GM18867 (cell line): ENCODE data around the gene SYTL5.

Experiments used
- ATAC-seq: cut with Tn5 transposase; IDR thresholded peaks from one replicate; pipeline ENCODE4 v1.9.1; 2021; ENCODE audit warnings: mild to moderate bottlenecking, moderate library complexity; ENCODE audit not compliant: unreplicated experiment

Gene SYTL5

GRCh38 chrX:38018766-38019425, 12.5 kb downstream of the SYTL5 start:
- no peak for ATAC-seq

- no peak for ATAC-seq
Observed at GRCh38 chrX:38028300-38028699, 21.9 kb downstream of the SYTL5 start.

GRCh38 chrX:38036466-38036865, 30.1 kb downstream of the SYTL5 start:
- no peak for ATAC-seq

GRCh38 chrX:38038501-38038900, 32.1 kb downstream of the SYTL5 start:
- ATAC-seq = no peak

- no peak for ATAC-seq
Observed at GRCh38 chrX:38041237-38041636, 34.9 kb downstream of the SYTL5 start.

GRCh38 chrX:38044701-38045100, 38.3 kb downstream of the SYTL5 start:
- ATAC-seq = no peak

- no peak for ATAC-seq
Observed at GRCh38 chrX:38045538-38046096, 39.3 kb downstream of the SYTL5 start.

- ATAC-seq = no peak
Observed at GRCh38 chrX:38048886-38049285, 42.5 kb downstream of the SYTL5 start.

GRCh38 chrX:38050806-38051205, 44.5 kb downstream of the SYTL5 start:
- ATAC-seq = no peak

GRCh38 chrX:38052096-38052495, 45.7 kb downstream of the SYTL5 start:
- no peak for ATAC-seq

GRCh38 chrX:38055170-38055847, 49.0 kb downstream of the SYTL5 start:
- ATAC-seq = peak; percentile 61

GRCh38 chrX:38060331-38060878, 54.1 kb downstream of the SYTL5 start:
- ATAC-seq = no peak

- ATAC-seq = no peak
Observed at GRCh38 chrX:38061335-38061734, 55.0 kb downstream of the SYTL5 start.

GRCh38 chrX:38066934-38067333, 60.6 kb downstream of the SYTL5 start:
- no peak for ATAC-seq

GRCh38 chrX:38069273-38069672, 62.9 kb downstream of the SYTL5 start:
- no peak for ATAC-seq

GRCh38 chrX:38069991-38070390, 63.6 kb downstream of the SYTL5 start:
- no peak for ATAC-seq

- ATAC-seq = no peak
Observed at GRCh38 chrX:38079463-38079862, 73.1 kb downstream of the SYTL5 start.

- no peak for ATAC-seq
Observed at GRCh38 chrX:38080808-38081207, 74.5 kb downstream of the SYTL5 start.

- no peak for ATAC-seq
Observed at GRCh38 chrX:38081909-38082308, 75.6 kb downstream of the SYTL5 start.

- ATAC-seq = no peak
Observed at GRCh38 chrX:38082309-38082708, 76.0 kb downstream of the SYTL5 start.

- no peak for ATAC-seq
Observed at GRCh38 chrX:38085813-38086212, 79.5 kb downstream of the SYTL5 start.
